Measurements from ENCODE around the gene MBNL1.
A peak's percentile ranks its signal among the peaks of the same experiment; 100 is the strongest.

GRCh38 chr3:152471814-152472671 is 203.3 kb downstream of the MBNL1 start:
- TF ChIP-seq CTCF (IDR thresholded peaks at IDR 0.05) (peak; percentile 51 to 67), POLR2A (IDR thresholded peaks at IDR 0.05) (no peak), EP300 (IDR thresholded peaks at IDR 0.05) (no peak)
